WTC11 (cell line): Measurements from ENCODE around the gene LRRC27. TPM values are rescaled to one million over a fixed set of nuclear protein-coding genes. Genes with fewer than 3 reads are reported as not detected.

Source experiments
- ATAC-seq: fragments of 200-7000 bp; cut with Tn5 transposase; 2 replicates; pipeline ENCODE4 v1.10.0; 2021; ENCODE audit warnings: mild to moderate bottlenecking, moderate library complexity
- CTCF ChIA-PET: fragments of 300-600 bp; sonication (Branson Sonifier 250); formaldehyde crosslinking; loops from one replicate; lab custom pipeline; 2021; ENCODE audit warnings: antibody characterized with exemption; lab: Charles Lee
- POLR2A ChIA-PET: fragments of 350-600 bp; sonication (Branson Sonifier 250); formaldehyde crosslinking; loops from one replicate; lab custom pipeline; 2021; ENCODE audit warnings: antibody characterized with exemption; lab: Charles Lee
- DNase-seq: peaks from one replicate; pipeline ENCODE4 v3.0.0; 2021; ENCODE audit warnings: low spot score
- H3K27ac Mint-ChIP-seq: 2 replicates; pipeline ENCODE4 v1.8.0; 2021; ENCODE audit warnings: mixed read lengths
- H3K27me3 Mint-ChIP-seq: 2 replicates; pipeline ENCODE4 v1.8.0; 2021; ENCODE audit warnings: low read depth, mild to moderate bottlenecking, moderate library complexity, mixed read lengths
- H3K36me3 Mint-ChIP-seq: 2 replicates; pipeline ENCODE4 v1.8.0; 2021; ENCODE audit warnings: mixed read lengths
- H3K4me1 Mint-ChIP-seq: 2 replicates; pipeline ENCODE4 v1.8.0; 2022; ENCODE audit warnings: mixed read lengths
- H3K4me3 Mint-ChIP-seq: 2 replicates; pipeline ENCODE4 v1.8.0; 2021; ENCODE audit warnings: mild to moderate bottlenecking, moderate library complexity, mixed read lengths
- H3K9me3 Mint-ChIP-seq: 2 replicates; pipeline ENCODE4 v1.8.0; 2021; ENCODE audit warnings: mixed read lengths
- ETV6 ChIP-seq: sonication (generic); formaldehyde crosslinking; IDR thresholded peaks from 2 replicates; pipeline ENCODE4 v1.8.1; 2022; ENCODE audit warnings: mild to moderate bottlenecking, missing genetic modification reagents
- FOXP1 ChIP-seq: sonication (generic); formaldehyde crosslinking; IDR thresholded peaks from 2 replicates; pipeline ENCODE4 v1.8.0; 2022; ENCODE audit warnings: missing genetic modification reagents, mild to moderate bottlenecking, moderate library complexity, borderline replicate concordance
- GABPB1 ChIP-seq: sonication (generic); formaldehyde crosslinking; IDR thresholded peaks from 2 replicates; pipeline ENCODE4 v1.8.1; 2023; ENCODE audit warnings: mild to moderate bottlenecking, missing genetic modification reagents
- NFATC4 ChIP-seq: fragments of 250-450 bp; sonication (Bioruptor Pico); IDR thresholded peaks from 2 replicates; pipeline ENCODE4 v1.9.0; 2021; ENCODE audit warnings: mild to moderate bottlenecking
- OVOL2 ChIP-seq: fragments of 250-450 bp; sonication (Bioruptor Pico); IDR thresholded peaks from 2 replicates; pipeline ENCODE4 v1.9.0; 2021; ENCODE audit warnings: mild to moderate bottlenecking, borderline replicate concordance
- ZNF219 ChIP-seq: sonication (generic); formaldehyde crosslinking; IDR thresholded peaks from 2 replicates; pipeline ENCODE4 v1.8.0; 2023; ENCODE audit warnings: missing genetic modification reagents, mild to moderate bottlenecking, borderline replicate concordance
- ZNF232 ChIP-seq: sonication (generic); formaldehyde crosslinking; IDR thresholded peaks from 2 replicates; pipeline ENCODE4 v1.8.0; 2022; ENCODE audit warnings: mild to moderate bottlenecking, missing genetic modification reagents
- ZNF416 ChIP-seq: fragments of 250-450 bp; sonication (Bioruptor Pico); IDR thresholded peaks from 2 replicates; pipeline ENCODE4 v1.9.0; 2021; ENCODE audit warnings: mild to moderate bottlenecking, inconsistent platforms
- ZNF423 ChIP-seq: fragments of 250-450 bp; sonication (Bioruptor Pico); IDR thresholded peaks from 2 replicates; pipeline ENCODE4 v2.1.2; 2022; ENCODE audit warnings: mild to moderate bottlenecking, moderate library complexity
- total RNA-seq: library from RNA; stranded (reverse); gene quantifications from 3 replicates; pipeline ENCODE4 v1.2.3, GENCODE V29; 2021
- TF ChIP-seq, protein P1 (sequence below): sonication (generic); formaldehyde crosslinking; IDR thresholded peaks from 2 replicates; pipeline ENCODE4 v1.8.0; 2023; ENCODE audit warnings: missing genetic modification reagents
- TF ChIP-seq, protein P2 (sequence below): fragments of 250-450 bp; sonication (Bioruptor Pico); IDR thresholded peaks from 2 replicates; pipeline ENCODE4 v1.9.0; 2021; ENCODE audit warnings: mild to moderate bottlenecking
- TF ChIP-seq, protein P3 (sequence below): fragments of 250-450 bp; sonication (Bioruptor Pico); IDR thresholded peaks from 2 replicates; pipeline ENCODE4 v2.1.2; 2022; ENCODE audit warnings: mild to moderate bottlenecking, moderate library complexity
- TF ChIP-seq, protein P4 (sequence below): sonication (generic); formaldehyde crosslinking; IDR thresholded peaks from 2 replicates; pipeline ENCODE4 v1.8.1; 2023; ENCODE audit warnings: mild to moderate bottlenecking, missing genetic modification reagents, moderate library complexity
- TF ChIP-seq, protein P5 (sequence below): sonication (generic); formaldehyde crosslinking; IDR thresholded peaks from 2 replicates; pipeline ENCODE4 v1.8.1; 2022; ENCODE audit warnings: mild to moderate bottlenecking, moderate library complexity, missing genetic modification reagents
- TF ChIP-seq, protein P6 (sequence below): sonication (generic); formaldehyde crosslinking; IDR thresholded peaks from 2 replicates; pipeline ENCODE4 v1.8.0; 2022; ENCODE audit warnings: missing genetic modification reagents
- TF ChIP-seq, protein P7 (sequence below): sonication (generic); formaldehyde crosslinking; IDR thresholded peaks from 2 replicates; pipeline ENCODE4 v1.8.1; 2023; ENCODE audit warnings: mild to moderate bottlenecking, missing genetic modification reagents

LRRC27 gene
- total RNA-seq, 1 experiment from 2014 or later, result 4.4 TPM

DNA sequence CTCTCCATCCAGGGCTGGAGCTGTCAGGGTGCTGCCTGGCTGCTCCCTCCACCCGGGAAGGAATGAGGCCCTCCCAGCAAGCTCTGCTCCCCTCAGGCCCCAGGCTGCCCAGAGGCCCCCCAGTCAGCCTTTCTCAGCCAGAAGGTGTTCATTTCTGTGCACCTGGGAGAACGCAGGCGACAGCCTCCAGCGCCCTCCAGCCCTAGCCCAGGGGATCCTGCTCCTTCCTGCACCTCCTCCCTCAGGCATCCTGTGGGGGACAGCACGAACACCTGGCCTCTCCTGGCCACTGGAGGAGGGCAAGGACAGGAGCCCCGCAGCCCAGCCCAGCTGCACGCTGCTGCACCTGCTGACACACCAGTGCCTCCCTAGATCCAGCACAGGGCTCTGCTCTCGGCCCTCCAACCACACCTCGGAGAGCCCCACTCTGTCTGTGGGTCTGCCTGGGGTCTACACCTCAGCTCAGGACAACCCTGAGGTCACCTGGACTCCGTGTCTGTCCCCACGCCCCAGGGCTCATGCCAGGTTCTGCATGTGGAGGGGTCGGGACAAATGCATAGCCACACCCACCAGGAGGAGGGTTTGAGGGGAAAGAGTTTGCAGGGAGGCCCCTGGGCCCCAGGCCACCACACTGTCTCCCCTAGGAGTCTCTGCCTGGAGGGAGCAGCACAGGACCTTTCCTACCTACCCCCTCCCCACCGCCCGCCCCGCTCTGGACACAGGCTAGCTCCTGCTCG, 57.6 kb downstream of the LRRC27 start:
- peak; percentile 51 for ATAC-seq
- TF ChIP-seq, protein P1, sequence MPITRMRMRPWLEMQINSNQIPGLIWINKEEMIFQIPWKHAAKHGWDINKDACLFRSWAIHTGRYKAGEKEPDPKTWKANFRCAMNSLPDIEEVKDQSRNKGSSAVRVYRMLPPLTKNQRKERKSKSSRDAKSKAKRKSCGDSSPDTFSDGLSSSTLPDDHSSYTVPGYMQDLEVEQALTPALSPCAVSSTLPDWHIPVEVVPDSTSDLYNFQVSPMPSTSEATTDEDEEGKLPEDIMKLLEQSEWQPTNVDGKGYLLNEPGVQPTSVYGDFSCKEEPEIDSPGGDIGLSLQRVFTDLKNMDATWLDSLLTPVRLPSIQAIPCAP, result no peak
- TF ChIP-seq OVOL2 (CRISPR knock-in tag), result no peak
- no peak; the same call in 1 of the 2 replicates for TF ChIP-seq ZNF232 (CRISPR knock-in tag)
- TF ChIP-seq, protein P2, sequence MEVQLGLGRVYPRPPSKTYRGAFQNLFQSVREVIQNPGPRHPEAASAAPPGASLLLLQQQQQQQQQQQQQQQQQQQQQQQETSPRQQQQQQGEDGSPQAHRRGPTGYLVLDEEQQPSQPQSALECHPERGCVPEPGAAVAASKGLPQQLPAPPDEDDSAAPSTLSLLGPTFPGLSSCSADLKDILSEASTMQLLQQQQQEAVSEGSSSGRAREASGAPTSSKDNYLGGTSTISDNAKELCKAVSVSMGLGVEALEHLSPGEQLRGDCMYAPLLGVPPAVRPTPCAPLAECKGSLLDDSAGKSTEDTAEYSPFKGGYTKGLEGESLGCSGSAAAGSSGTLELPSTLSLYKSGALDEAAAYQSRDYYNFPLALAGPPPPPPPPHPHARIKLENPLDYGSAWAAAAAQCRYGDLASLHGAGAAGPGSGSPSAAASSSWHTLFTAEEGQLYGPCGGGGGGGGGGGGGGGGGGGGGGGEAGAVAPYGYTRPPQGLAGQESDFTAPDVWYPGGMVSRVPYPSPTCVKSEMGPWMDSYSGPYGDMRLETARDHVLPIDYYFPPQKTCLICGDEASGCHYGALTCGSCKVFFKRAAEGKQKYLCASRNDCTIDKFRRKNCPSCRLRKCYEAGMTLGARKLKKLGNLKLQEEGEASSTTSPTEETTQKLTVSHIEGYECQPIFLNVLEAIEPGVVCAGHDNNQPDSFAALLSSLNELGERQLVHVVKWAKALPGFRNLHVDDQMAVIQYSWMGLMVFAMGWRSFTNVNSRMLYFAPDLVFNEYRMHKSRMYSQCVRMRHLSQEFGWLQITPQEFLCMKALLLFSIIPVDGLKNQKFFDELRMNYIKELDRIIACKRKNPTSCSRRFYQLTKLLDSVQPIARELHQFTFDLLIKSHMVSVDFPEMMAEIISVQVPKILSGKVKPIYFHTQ, result no peak
- TF ChIP-seq, protein P3, sequence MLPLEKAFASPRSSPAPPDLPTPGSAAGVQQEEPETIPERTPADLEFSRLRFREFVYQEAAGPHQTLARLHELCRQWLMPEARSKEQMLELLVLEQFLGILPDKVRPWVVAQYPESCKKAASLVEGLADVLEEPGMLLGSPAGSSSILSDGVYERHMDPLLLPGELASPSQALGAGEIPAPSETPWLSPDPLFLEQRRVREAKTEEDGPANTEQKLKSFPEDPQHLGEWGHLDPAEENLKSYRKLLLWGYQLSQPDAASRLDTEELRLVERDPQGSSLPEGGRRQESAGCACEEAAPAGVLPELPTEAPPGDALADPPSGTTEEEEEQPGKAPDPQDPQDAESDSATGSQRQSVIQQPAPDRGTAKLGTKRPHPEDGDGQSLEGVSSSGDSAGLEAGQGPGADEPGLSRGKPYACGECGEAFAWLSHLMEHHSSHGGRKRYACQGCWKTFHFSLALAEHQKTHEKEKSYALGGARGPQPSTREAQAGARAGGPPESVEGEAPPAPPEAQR (CRISPR knock-in tag), result no peak
- TF ChIP-seq, protein P4, sequence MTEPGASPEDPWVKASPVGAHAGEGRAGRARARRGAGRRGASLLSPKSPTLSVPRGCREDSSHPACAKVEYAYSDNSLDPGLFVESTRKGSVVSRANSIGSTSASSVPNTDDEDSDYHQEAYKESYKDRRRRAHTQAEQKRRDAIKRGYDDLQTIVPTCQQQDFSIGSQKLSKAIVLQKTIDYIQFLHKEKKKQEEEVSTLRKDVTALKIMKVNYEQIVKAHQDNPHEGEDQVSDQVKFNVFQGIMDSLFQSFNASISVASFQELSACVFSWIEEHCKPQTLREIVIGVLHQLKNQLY (CRISPR knock-in tag), result no peak
- TF ChIP-seq ZNF423 (CRISPR knock-in tag), result peak; percentile 38; the same call in 1 of the 2 replicates
- no peak for TF ChIP-seq ZNF219 (CRISPR knock-in tag)
- no peak for TF ChIP-seq ETV6 (CRISPR knock-in tag)
- no peak for TF ChIP-seq GABPB1
- TF ChIP-seq, protein P5, sequence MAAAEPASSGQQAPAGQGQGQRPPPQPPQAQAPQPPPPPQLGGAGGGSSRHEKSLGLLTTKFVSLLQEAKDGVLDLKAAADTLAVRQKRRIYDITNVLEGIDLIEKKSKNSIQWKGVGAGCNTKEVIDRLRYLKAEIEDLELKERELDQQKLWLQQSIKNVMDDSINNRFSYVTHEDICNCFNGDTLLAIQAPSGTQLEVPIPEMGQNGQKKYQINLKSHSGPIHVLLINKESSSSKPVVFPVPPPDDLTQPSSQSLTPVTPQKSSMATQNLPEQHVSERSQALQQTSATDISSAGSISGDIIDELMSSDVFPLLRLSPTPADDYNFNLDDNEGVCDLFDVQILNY (CRISPR knock-in tag), result no peak
- no peak for TF ChIP-seq ZNF416 (CRISPR knock-in tag)
- no peak for TF ChIP-seq NFATC4
- TF ChIP-seq, protein P6, sequence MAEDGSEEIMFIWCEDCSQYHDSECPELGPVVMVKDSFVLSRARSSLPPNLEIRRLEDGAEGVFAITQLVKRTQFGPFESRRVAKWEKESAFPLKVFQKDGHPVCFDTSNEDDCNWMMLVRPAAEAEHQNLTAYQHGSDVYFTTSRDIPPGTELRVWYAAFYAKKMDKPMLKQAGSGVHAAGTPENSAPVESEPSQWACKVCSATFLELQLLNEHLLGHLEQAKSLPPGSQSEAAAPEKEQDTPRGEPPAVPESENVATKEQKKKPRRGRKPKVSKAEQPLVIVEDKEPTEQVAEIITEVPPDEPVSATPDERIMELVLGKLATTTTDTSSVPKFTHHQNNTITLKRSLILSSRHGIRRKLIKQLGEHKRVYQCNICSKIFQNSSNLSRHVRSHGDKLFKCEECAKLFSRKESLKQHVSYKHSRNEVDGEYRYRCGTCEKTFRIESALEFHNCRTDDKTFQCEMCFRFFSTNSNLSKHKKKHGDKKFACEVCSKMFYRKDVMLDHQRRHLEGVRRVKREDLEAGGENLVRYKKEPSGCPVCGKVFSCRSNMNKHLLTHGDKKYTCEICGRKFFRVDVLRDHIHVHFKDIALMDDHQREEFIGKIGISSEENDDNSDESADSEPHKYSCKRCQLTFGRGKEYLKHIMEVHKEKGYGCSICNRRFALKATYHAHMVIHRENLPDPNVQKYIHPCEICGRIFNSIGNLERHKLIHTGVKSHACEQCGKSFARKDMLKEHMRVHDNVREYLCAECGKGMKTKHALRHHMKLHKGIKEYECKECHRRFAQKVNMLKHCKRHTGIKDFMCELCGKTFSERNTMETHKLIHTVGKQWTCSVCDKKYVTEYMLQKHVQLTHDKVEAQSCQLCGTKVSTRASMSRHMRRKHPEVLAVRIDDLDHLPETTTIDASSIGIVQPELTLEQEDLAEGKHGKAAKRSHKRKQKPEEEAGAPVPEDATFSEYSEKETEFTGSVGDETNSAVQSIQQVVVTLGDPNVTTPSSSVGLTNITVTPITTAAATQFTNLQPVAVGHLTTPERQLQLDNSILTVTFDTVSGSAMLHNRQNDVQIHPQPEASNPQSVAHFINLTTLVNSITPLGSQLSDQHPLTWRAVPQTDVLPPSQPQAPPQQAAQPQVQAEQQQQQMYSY (CRISPR knock-in tag), result peak; percentile 69
- TF ChIP-seq FOXP1 (CRISPR knock-in tag), result peak; percentile 39; the same call in 1 of the 2 replicates
- TF ChIP-seq, protein P7, sequence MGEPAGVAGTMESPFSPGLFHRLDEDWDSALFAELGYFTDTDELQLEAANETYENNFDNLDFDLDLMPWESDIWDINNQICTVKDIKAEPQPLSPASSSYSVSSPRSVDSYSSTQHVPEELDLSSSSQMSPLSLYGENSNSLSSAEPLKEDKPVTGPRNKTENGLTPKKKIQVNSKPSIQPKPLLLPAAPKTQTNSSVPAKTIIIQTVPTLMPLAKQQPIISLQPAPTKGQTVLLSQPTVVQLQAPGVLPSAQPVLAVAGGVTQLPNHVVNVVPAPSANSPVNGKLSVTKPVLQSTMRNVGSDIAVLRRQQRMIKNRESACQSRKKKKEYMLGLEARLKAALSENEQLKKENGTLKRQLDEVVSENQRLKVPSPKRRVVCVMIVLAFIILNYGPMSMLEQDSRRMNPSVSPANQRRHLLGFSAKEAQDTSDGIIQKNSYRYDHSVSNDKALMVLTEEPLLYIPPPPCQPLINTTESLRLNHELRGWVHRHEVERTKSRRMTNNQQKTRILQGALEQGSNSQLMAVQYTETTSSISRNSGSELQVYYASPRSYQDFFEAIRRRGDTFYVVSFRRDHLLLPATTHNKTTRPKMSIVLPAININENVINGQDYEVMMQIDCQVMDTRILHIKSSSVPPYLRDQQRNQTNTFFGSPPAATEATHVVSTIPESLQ, result no peak
- TF ChIP-seq, all 79 proteins: peak for 3
- Mint-ChIP-seq H3K36me3 (no peaks in the 10 kb centered on the region), H3K27me3 (no peaks in the 10 kb centered on the region), H3K4me3 (no peak overlapping the region), H3K9me3 (peaks cover 10% of the 10 kb centered on the region), H3K4me1 (peaks cover 6% of the 10 kb centered on the region), H3K27ac (no peak overlapping the region)
- ChIA-PET POLR2A (no interaction called here), CTCF (interaction anchor here (0.8 to 2.2 kb wide), 7 partner anchors 10 to 367 kb away, joined by 3 to 6 read pairs (median 4); no protein-coding TSS in a partner anchor)
- peak; percentile 50 for DNase-seq
